Lung (tissue), 12 donors: Measurements from ENCODE around the gene UBL3. TPM values are rescaled to one million over a fixed set of nuclear protein-coding genes. Genes with fewer than 3 reads are reported as not detected.
A peak's percentile ranks its signal among the peaks of the same experiment; 100 is the strongest.

ENCODE experiments used
- ATAC-seq: fragments of 200-7000 bp; cut with Tn5 transposase; one replicate; pipeline ENCODE4 v1.9.1; 2020; ENCODE audit warnings: moderate number of reproducible peaks; ENCODE audit not compliant: insufficient read depth, low FRiP score
- DNase-seq, 3 donors: peaks; one replicate each; pipeline ENCODE4 v3.0.0-alpha.2; 2013 to 2017
- H3K27ac ChIP-seq, 2 donors: one replicate each; pipeline ENCODE4 v1.5.1; 2013; ENCODE audit warnings: mild to moderate bottlenecking in 2 of 2, moderate library complexity in 2 of 2, control low read depth in 1 of 2, inconsistent platforms in 1 of 2, low read depth in 1 of 2, low read length in 1 of 2
- H3K27me3 ChIP-seq, 3 donors: one replicate each; pipeline ENCODE4 v1.5.1; 2013; ENCODE audit warnings: low read length in 2 of 3; ENCODE audit not compliant: control insufficient read depth in 3 of 3, insufficient read depth in 3 of 3
- H3K36me3 ChIP-seq, 4 donors: one replicate each; pipeline ENCODE4 v1.5.1; 2013; ENCODE audit warnings: low read length in 4 of 4, mild to moderate bottlenecking in 1 of 4, moderate library complexity in 1 of 4; ENCODE audit not compliant: control insufficient read depth in 4 of 4, insufficient read depth in 4 of 4
- H3K4me1 ChIP-seq, 5 donors: one replicate each; pipeline ENCODE4 v1.5.1; 2013; ENCODE audit warnings: low read length in 5 of 5, mild to moderate bottlenecking in 2 of 5, moderate library complexity in 1 of 5; ENCODE audit not compliant: control insufficient read depth in 5 of 5, insufficient read depth in 5 of 5
- H3K4me3 ChIP-seq: one replicate; pipeline ENCODE4 v1.5.1; 2013; ENCODE audit warnings: mild to moderate bottlenecking, control low read depth, moderate library complexity
- H3K9ac ChIP-seq, 2 donors: one replicate each; pipeline ENCODE4 v1.5.1; 2013; ENCODE audit warnings: low read length in 2 of 2, control low read depth in 1 of 2; ENCODE audit not compliant: insufficient read depth in 1 of 2
- H3K9me3 ChIP-seq, 4 donors: one replicate each; pipeline ENCODE4 v1.5.1; 2013; ENCODE audit warnings: low read length in 3 of 4, mild to moderate bottlenecking in 1 of 4, moderate library complexity in 1 of 4; ENCODE audit not compliant: control insufficient read depth in 4 of 4, insufficient read depth in 3 of 4
- CTCF ChIP-seq: IDR thresholded peaks from 2 replicates; pipeline ENCODE4 v1.5.1; 2012; ENCODE audit warnings: mild to moderate bottlenecking; ENCODE audit errors: control extremely low read depth, extremely low read depth
- WGBS, 2 donors: extraction: QIAGEN DNeasy Blood & Tissue Kit; methylation state at CpG; one replicate each; pipeline ENCODE4 v1.1.7; 2013; 5-methylcytosine and 5-hydroxymethylcytosine counted together
- polyA plus RNA-seq, 2 donors: library from polyadenylated mRNA; stranded (reverse); fragments of 200-250 nt; gene quantifications; one replicate each; pipeline ENCODE4 v1.2.1, GENCODE V29; 2013
- total RNA-seq, 2 donors: library from RNA; depleted of rRNA in 1 of 2; stranded (reverse); fragments of >200 nt in 1 of 2; gene quantifications; one replicate each; pipeline ENCODE4 v1.2.1, GENCODE V29; 2014 to 2021
- donor health status: control.
- donor health status: control.
- donor health status: Bipolar disorder and iron deficiency.
- donor health status: healthy.
- donor health status: DM: yes; HTN: yes; CAD: no.

UBL3 gene
- total and polyA plus RNA-seq, 4 donors = 19.6 to 58.2 (median 33.7) TPM

- H3K9me3 ChIP-seq = no peaks in the 10 kb centered on the region
- H3K4me1 ChIP-seq = peaks cover 0 to 3% (median 0%) of the 10 kb centered on the region in 5 donors
- no peaks in the 10 kb centered on the region for H3K27me3 ChIP-seq
- TF ChIP-seq CTCF = no peak
- DNase-seq (no peak), ATAC-seq (no peak)
- no peaks in the 10 kb centered on the region for H3K36me3 ChIP-seq
- H3K9ac ChIP-seq = no peak overlapping the region
- no peak overlapping the region for H3K4me3 ChIP-seq
- no peak overlapping the region for H3K27ac ChIP-seq
These were observed 20.4 kb downstream of the UBL3 start for GRCh38 chr13:29830000-29830399.

GRCh38 chr13:29819143-29819542 lies 31.3 kb downstream of the UBL3 start:
- TF ChIP-seq CTCF = no peak
- Histone ChIP-seq H3K27me3 (no peaks in the 10 kb centered on the region), H3K4me1 (peaks cover 0 to 16% (median 9%) of the 10 kb centered on the region in 5 donors), H3K9ac (no peak overlapping the region), H3K9me3 (no peaks in the 10 kb centered on the region), H3K27ac (no peak overlapping the region), H3K4me3 (no peak overlapping the region), H3K36me3 (no peaks in the 10 kb centered on the region)
- 50 to 70% methylated on average over 2 of the region's 2 CpGs for WGBS, 2 donors
- DNase-seq = no peak
- ATAC-seq = no peak

GRCh38 chr13:29817604-29818378 lies 32.6 kb downstream of the UBL3 start:
- DNase-seq (peak in 2 of 3 donors; percentile 5 to 8), ATAC-seq (no peak)
- peaks cover 0 to 16% (median 9%) of the 10 kb centered on the region in 5 donors for H3K4me1 ChIP-seq
- TF ChIP-seq CTCF = no peak
- no peak overlapping the region for H3K9ac ChIP-seq
- H3K27ac ChIP-seq = no peak overlapping the region
- no peaks in the 10 kb centered on the region for H3K36me3 ChIP-seq
- H3K9me3 ChIP-seq = no peaks in the 10 kb centered on the region
- 22 to 36% methylated on average over 3 of the region's 3 CpGs for WGBS, 2 donors
- no peaks in the 10 kb centered on the region for H3K27me3 ChIP-seq
- H3K4me3 ChIP-seq = no peak overlapping the region
